Inflammatory macrophage treated with lipopolysaccharide for 4 hours (primary cell): ENCODE measurements around the gene ERMARD.
A peak's percentile ranks its signal among the peaks of the same experiment; 100 is the strongest.

ENCODE experiments used
- DNase-seq: peaks from one replicate; pipeline ENCODE4 v3.0.0-alpha.2; 2020

The ERMARD gene

DNA sequence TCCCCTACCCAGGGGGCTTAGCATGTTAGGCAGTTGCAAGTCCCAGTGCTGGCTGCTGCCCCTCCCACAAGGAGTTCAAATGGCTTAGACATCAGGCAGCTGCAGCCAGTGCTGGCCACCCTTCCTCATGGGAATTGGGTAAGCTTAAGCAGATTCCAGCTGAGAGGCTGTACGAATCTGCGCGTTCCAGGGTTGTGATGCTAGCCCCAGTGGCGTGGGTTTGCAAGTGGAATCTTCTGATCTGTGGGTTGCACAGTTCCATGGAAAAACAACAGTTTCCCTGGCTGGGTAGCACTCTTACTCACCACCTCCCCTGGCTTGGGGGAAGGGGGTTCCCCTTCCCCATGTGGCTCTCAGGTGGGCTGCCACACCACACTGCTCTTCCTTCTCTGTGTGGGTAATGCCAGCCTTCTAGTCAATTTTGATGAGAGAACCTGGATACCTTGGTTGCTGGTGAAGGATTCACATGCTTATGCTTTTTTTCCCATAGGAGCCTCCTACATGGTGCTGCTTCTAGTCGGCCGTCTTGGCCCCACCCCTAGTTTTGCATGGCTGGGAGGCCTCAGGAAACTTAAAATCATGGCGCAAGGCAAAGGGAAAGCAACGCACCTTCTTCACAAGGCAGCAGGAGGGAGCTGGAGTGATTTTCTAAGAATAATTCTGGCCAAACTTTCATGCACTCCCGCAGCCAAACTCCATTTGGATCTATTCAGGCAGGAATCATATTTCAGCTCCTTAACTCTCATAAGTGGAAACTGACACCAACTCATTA is 13.0 kb upstream of the ERMARD start:
- no peak for DNase-seq

DNA sequence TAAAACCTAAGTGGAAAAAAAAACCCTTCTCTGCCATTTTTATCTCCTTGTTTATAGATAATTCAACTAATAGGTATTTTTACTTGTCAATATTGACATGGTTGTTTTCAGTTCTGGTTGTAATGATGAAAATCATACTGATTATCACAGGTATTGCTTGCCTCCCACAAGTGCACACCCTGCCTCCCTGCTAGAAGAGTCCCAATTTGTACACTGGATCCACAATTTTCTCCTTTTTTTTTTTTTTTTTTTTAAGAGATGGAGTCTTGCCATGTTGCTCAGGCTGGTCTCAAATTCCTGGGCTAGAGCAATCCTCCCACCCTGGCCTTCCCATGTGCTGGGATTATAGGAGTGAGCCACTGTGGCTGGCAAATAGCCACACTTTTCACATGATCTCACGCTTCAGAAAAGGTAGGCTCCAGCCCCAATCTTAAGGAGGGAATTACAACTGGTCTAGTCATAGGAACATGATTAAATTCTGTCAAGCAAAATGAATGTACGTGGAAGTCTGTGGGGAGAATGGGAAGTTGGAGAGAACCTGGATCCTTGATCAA is 12.4 kb upstream of the ERMARD start:
- DNase-seq: no peak

DNA sequence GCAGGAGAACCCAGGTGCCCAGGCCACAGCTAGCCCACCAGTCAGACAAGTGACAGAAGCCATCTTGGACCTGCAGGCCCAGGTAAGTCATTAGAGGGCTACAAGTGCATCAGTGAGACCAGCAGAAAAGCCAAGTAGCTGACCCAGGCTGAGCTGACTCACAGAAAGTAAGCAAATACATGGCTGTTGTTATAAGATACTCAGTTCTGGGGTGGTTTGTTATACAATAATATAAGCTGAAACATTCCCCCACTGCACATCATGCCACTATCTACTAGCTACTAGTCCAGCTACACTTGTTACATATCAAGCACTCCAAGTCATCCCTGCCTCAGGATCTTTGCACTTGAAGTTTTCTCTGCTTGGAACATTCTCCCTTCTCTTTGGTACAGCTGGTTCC is 10.1 kb upstream of the ERMARD start:
- DNase-seq: no peak

DNA sequence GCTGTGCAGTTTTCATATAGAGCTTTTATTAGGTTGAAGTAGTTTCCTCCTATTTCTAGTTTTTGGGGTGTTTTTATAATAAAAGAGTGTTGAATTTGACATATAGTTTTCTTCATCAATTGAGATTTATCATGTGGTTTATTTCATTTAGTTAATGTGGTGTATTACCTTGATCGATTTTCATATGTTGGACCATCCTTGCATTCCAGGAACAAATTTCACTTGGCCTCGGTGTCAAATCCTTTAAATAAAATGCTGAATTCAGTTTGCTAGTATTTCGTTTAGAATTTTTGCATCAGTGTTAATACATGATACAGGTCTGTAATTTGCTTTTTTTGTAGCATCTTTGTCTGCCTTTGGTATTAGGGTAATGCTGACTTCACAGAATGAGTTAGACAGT is 6.0 kb upstream of the ERMARD start:
- no peak for DNase-seq

DNA sequence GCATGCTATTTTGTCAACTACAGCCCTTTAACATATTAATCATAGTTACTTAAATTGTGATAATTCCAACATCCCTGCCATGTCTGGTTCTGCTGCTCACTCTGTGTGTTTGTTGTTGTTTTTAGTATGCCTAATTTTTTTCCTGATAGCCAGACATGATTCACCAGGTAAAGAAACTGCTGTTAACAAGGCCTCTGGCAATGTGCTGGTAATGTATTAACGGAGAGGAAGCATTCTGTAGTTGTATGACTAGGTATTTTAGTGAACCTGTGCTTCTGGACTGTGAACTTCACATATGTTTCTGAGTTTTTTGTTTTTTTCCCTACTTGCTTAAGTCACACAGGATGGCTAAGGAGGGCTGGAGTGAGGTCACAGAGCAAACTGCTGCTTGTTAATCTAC is 4.9 kb upstream of the ERMARD start:
- DNase-seq: no peak

DNA sequence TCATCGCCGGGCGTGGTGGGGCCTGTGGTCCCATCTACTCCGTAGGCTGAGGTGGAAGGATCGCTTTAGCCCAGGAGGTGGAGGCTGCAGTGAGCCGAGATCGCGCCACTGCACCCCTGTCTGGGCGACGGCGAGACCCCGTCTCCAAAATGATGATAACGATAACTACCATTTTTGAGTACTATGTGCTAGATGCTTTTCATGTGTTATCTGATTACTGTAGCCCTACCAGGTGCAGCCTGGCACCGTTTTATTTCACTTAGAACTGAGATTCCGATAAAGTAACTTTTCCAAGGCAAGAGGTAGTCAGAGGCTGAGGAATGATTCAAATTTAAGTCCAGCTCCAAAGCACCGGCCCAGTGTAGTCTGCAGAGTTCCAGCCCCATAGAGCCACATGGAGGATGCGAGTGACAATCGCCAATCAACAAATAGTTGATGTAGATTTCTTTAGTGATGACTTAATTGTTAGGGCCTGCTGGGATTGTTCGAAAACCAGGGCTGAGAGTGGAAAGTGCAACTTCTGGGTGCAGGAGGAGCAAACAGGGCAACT is 727 bp downstream of the ERMARD start:
- peak; percentile 2 for DNase-seq

DNA sequence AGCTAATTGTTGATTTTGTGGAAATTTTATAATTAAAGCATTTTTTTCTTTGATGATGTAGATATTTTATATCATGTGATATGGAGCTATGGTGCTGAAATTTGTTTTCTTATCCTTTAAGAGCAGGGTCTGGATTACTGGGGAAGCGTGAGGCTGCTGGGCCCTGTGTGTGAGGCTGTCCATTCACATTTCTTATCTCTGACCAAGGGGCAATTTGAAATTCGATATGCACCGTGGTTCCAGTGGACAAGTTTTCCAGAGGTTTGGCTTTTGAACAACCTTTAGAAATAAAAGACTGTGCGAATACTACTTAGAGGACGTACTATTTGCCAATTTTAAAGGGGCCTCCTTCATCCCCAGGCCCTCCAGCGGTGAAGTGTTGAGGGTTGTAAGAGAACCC is 3.7 kb downstream of the ERMARD start:
- DNase-seq: no peak

DNA sequence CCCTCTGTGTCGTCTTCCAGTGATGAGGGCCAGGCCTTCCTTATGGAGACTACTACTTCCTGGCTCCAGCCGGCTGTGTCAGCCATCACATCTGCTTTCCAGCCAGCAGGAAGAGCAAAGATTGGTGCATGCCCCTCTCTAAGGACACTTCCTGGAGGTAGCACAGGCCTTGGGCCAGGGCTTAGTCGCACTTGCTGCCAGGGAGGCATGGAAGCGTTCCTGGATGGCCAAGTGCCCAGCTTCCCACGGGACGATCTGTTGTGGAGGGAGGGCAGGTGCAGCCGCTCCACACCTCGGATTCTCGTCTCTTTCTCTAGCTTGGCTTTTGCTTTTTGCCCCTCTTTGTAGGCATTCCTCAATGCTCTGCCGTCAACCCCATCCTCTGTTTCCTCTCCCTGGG is 11.9 kb downstream of the ERMARD start:
- DNase-seq: no peak

DNA sequence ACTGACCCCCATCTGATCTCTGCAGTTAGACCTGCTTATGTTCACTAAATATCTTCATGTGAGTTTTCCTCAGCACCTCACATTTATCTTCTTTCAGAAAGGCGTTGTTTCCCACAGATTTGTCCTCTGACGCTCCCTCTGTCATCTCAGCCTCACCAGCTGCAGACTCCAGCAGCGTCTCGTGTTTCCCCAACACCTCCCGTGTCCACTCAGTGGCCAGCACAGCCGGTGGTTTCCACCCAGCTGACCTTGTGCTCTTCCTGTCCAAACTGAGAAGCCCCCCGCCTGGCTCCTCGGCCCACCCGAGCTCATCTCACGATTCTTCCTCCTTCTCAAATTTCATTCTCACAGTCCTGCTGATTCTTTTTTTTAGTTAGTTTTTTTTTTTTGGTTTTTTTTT is 12.5 kb downstream of the ERMARD start:
- no peak for DNase-seq

DNA sequence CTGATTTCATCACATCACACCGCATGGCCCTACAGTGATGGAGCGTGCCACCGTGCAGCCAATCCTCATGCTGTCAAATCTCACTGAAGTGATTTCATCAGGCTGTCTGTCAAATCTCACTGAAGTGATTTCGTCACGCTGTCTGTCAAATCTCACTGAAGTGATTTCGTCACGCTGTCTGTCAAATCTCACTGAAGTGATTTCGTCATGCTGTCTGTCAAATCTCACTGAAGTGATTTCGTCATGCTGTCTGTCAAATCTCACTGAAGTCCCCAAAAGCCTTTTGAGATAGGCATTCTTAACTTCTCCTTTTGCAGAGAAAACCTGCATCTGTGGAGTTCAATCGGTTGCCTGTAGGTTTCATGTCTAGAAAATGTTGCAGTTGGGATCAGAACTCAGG is 14.4 kb downstream of the ERMARD start:
- DNase-seq: peak; percentile 7

DNA sequence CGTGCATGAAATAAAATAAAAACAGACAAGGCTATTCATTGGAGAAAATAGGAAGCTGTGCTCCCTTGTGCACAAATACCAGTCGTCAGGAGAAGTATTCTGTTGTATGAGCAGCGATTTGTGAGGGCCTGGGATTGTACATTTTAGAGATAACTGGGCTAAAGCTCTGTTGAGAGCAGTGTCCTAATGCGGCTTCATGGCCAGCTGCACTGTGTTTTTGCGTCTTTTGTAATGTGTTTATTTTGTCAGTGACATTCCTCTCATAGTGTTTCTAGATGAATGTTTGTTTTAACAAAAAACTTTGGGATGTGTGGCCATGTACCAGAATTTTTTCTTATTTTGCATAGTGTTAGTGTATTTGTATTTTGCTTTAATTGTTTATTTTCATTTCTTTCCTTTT is 14.8 kb downstream of the ERMARD start:
- DNase-seq: no peak

DNA sequence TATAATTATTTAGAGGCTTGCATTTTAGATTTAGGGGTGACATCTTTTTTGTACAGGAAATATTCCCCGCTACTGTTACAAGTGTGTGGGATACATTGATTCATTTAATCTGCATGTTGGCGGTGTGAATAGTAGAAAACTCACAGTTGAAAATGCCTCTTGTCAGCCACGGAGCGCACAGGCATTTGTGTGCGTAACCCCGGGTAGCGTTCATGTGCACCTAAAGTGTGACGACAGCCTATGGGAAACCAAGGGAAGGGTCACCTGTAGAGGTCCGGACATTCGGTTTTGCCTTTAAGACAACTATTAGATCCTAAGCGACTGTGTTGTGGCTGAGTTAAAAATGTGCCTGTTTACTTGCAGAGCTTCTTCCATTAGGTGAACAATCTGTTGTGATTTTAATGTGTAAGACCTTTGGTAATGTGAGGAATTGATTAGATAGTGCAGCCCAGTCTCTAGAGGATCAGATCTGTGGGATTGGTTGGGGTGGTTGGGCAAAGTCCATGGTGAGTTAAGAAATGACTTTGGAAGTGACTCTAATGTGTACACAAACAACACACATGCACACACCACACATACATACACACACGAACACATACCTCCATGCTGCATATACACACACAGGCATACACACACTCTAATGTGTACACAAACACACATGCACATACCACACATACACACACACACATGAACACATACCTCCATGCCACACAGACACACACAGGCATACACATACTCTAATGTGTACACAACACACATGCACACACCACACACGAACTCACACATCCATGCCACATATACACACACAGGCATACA is 15.7 kb downstream of the ERMARD start:
- DNase-seq: no peak

DNA sequence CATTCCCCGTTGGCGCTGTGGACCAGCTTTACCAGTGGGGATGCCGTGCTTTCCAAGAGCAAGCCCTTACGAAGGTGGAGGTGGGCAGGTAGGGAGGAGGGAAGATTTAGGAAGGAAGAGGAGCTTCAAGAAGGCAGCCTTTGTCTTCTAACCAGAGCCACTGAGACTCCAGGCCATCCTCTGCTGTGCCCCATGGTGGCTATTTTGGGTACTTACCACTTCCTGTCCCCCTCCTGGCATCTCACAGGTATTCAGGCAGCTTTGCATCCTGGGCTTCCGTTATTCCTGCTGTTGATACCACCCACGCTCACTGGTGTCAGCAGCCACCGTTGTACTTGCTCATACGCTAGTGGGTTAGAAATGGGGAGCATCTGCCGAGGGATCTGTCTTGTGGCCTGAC is 22.9 kb downstream of the ERMARD start:
- DNase-seq: no peak

DNA sequence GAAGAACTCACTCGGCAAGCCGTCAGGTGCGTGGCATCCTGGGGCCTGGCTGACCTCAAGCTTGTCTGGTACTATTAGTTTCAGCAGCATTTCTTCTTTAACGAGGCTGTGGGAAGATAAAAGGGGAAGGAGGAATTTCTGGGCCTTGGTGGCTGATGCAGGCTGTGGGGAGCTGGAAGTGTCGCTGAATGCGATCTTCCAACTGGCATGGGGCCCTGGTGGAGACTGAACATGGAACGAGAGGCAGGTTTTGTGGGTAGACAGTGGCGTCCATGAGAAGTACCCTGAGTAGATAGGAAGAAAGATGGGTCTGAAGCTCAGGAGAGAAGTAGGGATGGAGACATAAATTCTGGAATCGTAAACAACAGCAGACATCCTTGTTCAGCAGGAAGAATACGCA is 23.9 kb downstream of the ERMARD start:
- no peak for DNase-seq

DNA sequence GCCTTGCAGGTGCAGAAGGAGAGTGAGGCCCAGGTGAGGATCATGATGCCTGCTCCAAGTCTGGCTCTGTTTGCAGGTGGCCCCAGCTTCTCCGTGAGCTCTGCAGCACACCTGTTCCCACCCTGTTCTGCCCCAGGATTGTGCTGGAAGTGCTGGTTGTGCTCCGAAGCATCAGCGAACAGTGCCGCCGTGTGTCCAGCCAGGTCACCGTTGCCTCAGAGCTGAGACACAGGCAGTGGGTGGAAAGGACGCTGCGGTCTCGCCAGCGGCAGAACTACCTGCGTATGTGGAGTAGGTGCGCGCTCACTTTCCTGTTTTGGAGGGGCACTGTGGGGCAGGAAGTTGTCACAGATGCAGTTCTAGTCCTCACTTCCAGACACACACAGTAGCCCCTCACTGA is 25.0 kb downstream of the ERMARD start:
- no peak for DNase-seq

DNA sequence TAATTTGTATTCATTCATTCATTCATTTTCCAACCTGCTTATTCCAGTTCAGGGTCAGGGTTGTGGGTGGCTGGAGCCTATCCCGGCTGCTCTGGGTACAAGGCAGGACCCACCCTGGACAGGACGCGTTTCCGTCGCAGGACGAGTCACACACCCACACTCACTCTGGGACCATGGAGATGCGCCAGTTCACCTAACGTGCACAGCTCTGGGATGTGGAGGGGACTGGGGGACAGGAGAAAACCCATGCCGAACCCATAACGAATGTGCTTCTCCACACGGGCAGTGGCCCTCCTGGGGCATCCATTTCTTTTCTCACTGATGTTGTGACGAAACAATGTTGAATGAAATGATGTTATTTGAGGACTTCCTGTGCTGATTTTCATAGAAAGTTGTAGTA is 26.5 kb downstream of the ERMARD start:
- DNase-seq: no peak

DNA sequence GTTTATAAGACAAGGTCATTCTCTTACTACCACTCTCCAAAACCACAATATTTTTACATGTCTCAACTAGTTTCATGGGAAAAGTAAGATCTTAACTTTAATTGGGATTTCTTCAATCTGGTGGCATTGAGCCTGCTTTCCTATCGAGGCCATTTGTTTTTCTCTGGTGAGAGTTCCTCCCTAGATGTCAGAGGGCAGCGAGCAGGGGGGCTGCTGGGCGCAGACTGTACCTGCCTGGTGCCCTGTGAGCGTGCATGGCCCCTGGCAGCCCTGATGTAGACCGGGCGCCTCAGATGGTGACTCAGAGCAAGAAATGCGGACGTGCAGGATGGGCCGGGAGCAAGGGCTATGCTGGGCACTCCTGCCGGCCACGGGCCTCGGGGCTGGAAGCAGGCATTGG is 27.2 kb downstream of the ERMARD start:
- DNase-seq: no peak

DNA sequence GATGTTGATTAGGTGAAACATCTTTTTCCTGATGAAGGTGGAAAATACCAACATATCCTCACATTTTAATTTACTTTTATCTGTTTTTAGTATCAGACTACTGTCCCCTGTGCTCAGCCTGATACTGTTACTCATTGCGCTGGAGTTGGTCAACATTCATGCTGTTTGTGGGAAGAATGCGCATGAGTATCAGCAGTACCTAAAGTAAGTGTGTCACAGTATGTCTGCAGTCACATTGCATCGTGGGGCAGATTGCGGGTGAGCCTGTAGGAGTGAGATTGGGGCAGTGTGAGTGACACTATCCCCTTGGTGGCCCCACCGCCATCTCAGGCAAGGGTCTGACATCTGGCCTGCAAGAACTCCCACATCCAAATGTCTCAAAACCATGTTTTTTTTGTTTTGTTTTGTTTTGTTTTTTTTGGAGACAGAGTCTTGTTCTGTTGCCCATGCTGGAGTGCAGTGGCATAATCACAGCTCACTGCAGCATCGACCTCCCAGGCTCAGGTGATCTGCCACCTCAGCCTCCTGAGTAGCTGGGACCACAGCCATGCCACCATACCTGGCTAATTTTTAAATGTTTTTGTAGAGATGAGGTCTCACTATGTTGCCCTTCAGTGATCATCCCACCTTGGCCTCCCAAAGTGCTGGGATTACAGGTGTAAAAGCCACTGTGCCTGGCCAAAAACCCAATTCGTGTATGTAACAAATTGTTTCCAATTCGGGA is 27.8 kb downstream of the ERMARD start:
- no peak for DNase-seq

DNA sequence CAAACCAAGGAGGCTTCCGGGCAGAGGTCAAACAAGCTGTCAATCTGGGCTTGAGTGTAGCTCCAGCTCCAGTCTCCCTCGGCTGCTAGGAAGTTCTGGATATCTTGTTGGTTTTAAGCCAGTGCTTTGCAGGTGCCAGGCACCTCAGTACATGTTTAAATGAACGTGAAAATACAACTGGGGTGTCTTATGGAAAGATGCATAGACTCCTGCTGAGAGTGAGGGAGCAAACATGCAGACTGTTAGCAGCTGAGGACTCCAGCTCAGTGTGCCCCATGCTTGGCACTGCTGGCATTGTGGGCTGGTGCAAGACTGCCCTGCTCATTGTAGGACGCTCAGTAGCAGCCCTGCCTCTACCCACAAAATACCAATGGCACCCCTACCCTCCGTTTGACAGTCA is 28.5 kb downstream of the ERMARD start:
- DNase-seq: no peak

DNA sequence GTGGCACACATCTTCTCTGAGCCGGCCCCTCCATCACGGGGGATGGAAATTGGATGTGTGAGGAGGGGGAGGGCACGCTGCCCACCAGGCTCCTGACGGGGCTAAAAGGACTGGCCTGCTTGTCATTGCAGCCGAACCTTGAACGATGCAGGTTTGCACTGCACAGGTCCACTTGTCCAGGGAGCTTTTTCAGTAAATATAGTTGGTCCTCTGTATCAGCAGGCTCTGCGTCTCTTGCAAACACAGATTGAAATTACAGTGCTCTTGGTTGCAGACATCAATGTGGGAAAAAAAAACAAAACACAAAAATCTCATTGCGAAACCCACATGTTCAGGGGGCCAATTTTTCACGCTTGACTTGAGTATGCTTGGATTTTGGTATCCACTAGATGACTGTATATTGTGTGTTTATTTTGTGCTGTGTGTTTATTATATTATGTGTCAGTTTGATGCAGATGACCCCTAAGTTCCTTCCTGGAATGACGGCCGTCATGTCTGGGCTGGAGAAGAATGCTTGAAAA is 29.2 kb downstream of the ERMARD start:
- DNase-seq: no peak

DNA sequence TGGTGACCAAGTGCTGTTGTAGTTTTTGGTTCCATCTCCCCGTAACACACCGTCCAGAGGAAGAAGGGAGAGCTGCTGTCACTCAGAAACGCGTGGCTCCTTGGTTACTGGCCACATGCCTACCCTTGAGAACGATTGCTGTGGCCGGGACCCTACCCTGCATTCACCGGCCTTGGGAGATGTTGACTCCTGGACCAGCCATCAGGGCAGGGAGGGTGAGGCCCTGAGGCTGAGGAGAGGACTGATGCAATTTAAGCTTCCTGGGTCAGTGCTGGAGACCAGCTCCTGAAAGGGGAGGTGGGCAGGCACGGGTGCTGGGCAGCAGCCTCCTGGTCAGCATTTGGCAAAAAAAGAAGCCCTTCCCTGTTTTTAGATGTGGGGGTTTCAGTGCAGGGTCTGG is 31.5 kb downstream of the ERMARD start:
- no peak for DNase-seq

DNA sequence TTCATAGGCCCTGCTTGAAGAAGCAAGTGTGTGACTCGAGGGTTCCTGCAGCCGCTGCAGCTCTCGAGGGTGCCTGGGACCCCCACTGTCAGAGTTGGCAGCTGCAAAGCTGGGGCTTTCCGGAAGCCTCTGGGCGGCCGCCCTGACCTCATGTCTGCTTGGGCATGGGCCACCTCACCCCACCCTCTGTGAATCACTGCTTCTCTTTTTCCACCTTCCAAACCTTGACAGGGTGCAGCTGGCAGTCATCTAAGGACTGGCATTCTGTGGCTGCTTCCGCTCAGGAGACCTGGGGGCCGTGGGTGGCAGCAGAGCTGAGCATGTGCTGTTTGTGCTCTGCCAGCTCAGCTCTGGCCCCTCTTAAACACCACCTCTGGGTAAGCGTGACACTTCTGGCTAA is 32.0 kb downstream of the ERMARD start:
- no peak for DNase-seq
